K562 (cell line): ENCODE measurements around the gene GOLGA2. TPM values are rescaled to one million over a fixed set of nuclear protein-coding genes. Genes with fewer than 3 reads are reported as not detected.

ENCODE experiments used
- CBX2 ChIP-seq: fragments of 200-600 bp; sonication (generic); IDR thresholded peaks from one replicate; pipeline ENCODE4 v1.6.1; 2012; ENCODE audit warnings: mild to moderate bottlenecking, low read length, inconsistent platforms; ENCODE audit not compliant: insufficient read depth, poor library complexity, severe bottlenecking
- E2F1 ChIP-seq: sonication (generic); formaldehyde crosslinking; IDR thresholded peaks from 2 replicates; pipeline ENCODE4 v1.8.1; 2023; ENCODE audit warnings: mild to moderate bottlenecking, missing genetic modification reagents, moderate library complexity
- POLR3A ChIP-seq: IDR thresholded peaks from 2 replicates; pipeline ENCODE4 v1.6.1; 2011; ENCODE audit warnings: borderline replicate concordance, mild to moderate bottlenecking, moderate library complexity; ENCODE audit not compliant: insufficient read length, insufficient read depth; ENCODE audit errors: extremely low read depth
- THAP12 ChIP-seq: fragments of 250-450 bp; sonication (Bioruptor Pico); IDR thresholded peaks from 2 replicates; pipeline ENCODE4 v1.9.0; 2021; ENCODE audit warnings: mild to moderate bottlenecking, inconsistent platforms
- ZNF507 ChIP-seq: conservative IDR thresholded peaks from 2 replicates; pipeline ENCODE4 v1.6.1; 2017; ENCODE audit warnings: missing genetic modification characterization, missing compliant biosample characterization
- ZZZ3 ChIP-seq: fragments of 450-650 bp; IDR thresholded peaks from 2 replicates; pipeline ENCODE4 v1.6.1; 2016; ENCODE audit warnings: antibody characterized with exemption, mild to moderate bottlenecking, moderate library complexity
- polyA plus RNA-seq, 8 experiments: library from polyadenylated mRNA; depleted of rRNA in 4 of 8; stranded (reverse) in 5 of 8; unstranded in 3 of 8; fragments of >200 nt; fragmentation: Nextera tagmentation in 2 of 8; fragmentation: Illumina TruSeq in 1 of 8; extraction: Ambion mirVana in 2 of 8; extraction: Trizol in 1 of 8; gene quantifications; 2 replicates each; pipeline versions ENCODE4 v1.2.1 to v1.2.3, GENCODE V29; 2011 to 2014; ENCODE audit warnings: inconsistent platforms in 1 of 8, missing spikeins in 1 of 8
- total RNA-seq, 7 experiments: library from RNA; depleted of rRNA in 6 of 7; stranded (reverse); fragments of >200 nt in 6 of 7; fragmentation: Illumina TruSeq in 2 of 7; extraction: Trizol in 2 of 7; gene quantifications; 2 replicates each; pipeline versions ENCODE4 v1.2.1 to v1.2.3, GENCODE V29; 2011 to 2021; ENCODE audit warnings: low replicate concordance in 1 of 7
- TF ChIP-seq, protein P1 (sequence below): IDR thresholded peaks from 3 replicates; pipeline ENCODE4 v1.6.1; 2011; ENCODE audit warnings: borderline replicate concordance, mild to moderate bottlenecking, moderate library complexity; ENCODE audit not compliant: insufficient read length; ENCODE audit errors: extremely low read depth

The GOLGA2 gene
- total and polyA plus RNA-seq, 9 of the 15 experiments (the other 6 are each of a cell fraction or from before 2014, with no cell fraction given), result 15.7 to 138 (median 76.0) TPM

GRCh38 chr9:128296340-128297220, 20.8 kb upstream of the GOLGA2 start (continued):
- TF ChIP-seq, protein P1, sequence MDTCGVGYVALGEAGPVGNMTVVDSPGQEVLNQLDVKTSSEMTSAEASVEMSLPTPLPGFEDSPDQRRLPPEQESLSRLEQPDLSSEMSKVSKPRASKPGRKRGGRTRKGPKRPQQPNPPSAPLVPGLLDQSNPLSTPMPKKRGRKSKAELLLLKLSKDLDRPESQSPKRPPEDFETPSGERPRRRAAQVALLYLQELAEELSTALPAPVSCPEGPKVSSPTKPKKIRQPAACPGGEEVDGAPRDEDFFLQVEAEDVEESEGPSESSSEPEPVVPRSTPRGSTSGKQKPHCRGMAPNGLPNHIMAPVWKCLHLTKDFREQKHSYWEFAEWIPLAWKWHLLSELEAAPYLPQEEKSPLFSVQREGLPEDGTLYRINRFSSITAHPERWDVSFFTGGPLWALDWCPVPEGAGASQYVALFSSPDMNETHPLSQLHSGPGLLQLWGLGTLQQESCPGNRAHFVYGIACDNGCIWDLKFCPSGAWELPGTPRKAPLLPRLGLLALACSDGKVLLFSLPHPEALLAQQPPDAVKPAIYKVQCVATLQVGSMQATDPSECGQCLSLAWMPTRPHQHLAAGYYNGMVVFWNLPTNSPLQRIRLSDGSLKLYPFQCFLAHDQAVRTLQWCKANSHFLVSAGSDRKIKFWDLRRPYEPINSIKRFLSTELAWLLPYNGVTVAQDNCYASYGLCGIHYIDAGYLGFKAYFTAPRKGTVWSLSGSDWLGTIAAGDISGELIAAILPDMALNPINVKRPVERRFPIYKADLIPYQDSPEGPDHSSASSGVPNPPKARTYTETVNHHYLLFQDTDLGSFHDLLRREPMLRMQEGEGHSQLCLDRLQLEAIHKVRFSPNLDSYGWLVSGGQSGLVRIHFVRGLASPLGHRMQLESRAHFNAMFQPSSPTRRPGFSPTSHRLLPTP, result no peak
- 0 out of 2 replicates have a peak, but pooled peaks have one; percentile 3 for TF ChIP-seq THAP12 (CRISPR knock-in tag)
- no peak for TF ChIP-seq ZZZ3
- no peak for TF ChIP-seq CBX2
- TF ChIP-seq ZNF507 (tag), result no peak
- no peak for TF ChIP-seq POLR3A
- no peak for TF ChIP-seq E2F1 (CRISPR knock-in tag)
